ENCODE results near the gene SPRED3.
"Not testable (repeated sequence)": the region's sequence is repeated elsewhere in the genome, so short reads cannot be mapped to it uniquely, and the experiment has no call there.

Gene SPRED3

GRCh38 chr19:38404858-38405257 lies 16.4 kb downstream of the SPRED3 start:
- WGBS, 2 experiments (ENCODE audit: insufficient coverage in 2 of 2), result 80 to 98% methylated on average over 1 to 4 of the region's 6 CpGs
- no peaks in the 10 kb centered on the region for H3K9me3 ChIP-seq (ENCODE audit: control insufficient read depth, low read length)
- peaks cover 14% of the 10 kb centered on the region for H3K4me1 ChIP-seq (ENCODE audit: control insufficient read depth, insufficient read depth, low read length, poor library complexity, severe bottlenecking)
- H3K27ac ChIP-seq (ENCODE audit: low read depth, low read length, severe bottlenecking), result no peak overlapping the region
- H3K36me3 ChIP-seq (ENCODE audit: control insufficient read depth, insufficient read depth, low read length), result peaks cover 3% of the 10 kb centered on the region
- H3K4me3 ChIP-seq (ENCODE audit: extremely low read depth, insufficient read depth, low read length, poor library complexity, severe bottlenecking), result no peak overlapping the region

GRCh38 chr19:38405276-38405675 lies 16.8 kb downstream of the SPRED3 start:
- Histone ChIP-seq H3K4me3 (ENCODE audit: extremely low read depth, insufficient read depth, low read length, poor library complexity, severe bottlenecking) (no peak overlapping the region), H3K36me3 (ENCODE audit: control insufficient read depth, insufficient read depth, low read length) (peaks cover 3% of the 10 kb centered on the region), H3K9me3 (ENCODE audit: control insufficient read depth, low read length) (no peaks in the 10 kb centered on the region), H3K4me1 (ENCODE audit: control insufficient read depth, insufficient read depth, low read length, poor library complexity, severe bottlenecking) (peaks cover 10% of the 10 kb centered on the region), H3K27ac (ENCODE audit: low read depth, low read length, severe bottlenecking) (no peak overlapping the region)
- WGBS, 2 experiments (ENCODE audit: insufficient coverage in 2 of 2), result 92 to 93% methylated on average over 6 to 7 of the region's 8 CpGs

GRCh38 chr19:38409631-38410133 lies 21.2 kb downstream of the SPRED3 start:
- WGBS, 2 experiments (ENCODE audit: insufficient coverage in 2 of 2), result 91 to 96% methylated on average over 7 of the region's 7 CpGs
- H3K36me3 ChIP-seq (ENCODE audit: control insufficient read depth, insufficient read depth, low read length), result peaks cover 3% of the 10 kb centered on the region
- H3K4me3 ChIP-seq (ENCODE audit: extremely low read depth, insufficient read depth, low read length, poor library complexity, severe bottlenecking), result no peak overlapping the region
- H3K9me3 ChIP-seq (ENCODE audit: control insufficient read depth, low read length), result no peaks in the 10 kb centered on the region
- no peaks in the 10 kb centered on the region for H3K4me1 ChIP-seq (ENCODE audit: control insufficient read depth, insufficient read depth, low read length, poor library complexity, severe bottlenecking)
- no peak overlapping the region for H3K27ac ChIP-seq (ENCODE audit: low read depth, low read length, severe bottlenecking)

- H3K4me3 ChIP-seq (ENCODE audit: extremely low read depth, insufficient read depth, low read length, poor library complexity, severe bottlenecking); H3K36me3 ChIP-seq (ENCODE audit: control insufficient read depth, insufficient read depth, low read length); H3K4me1 ChIP-seq (ENCODE audit: control insufficient read depth, insufficient read depth, low read length, poor library complexity, severe bottlenecking); H3K27ac ChIP-seq (ENCODE audit: low read depth, low read length, severe bottlenecking); H3K9me3 ChIP-seq (ENCODE audit: control insufficient read depth, low read length): not testable (repeated sequence)
- 75 to 100% methylated on average over 1 to 3 of the region's 6 CpGs for WGBS, 2 experiments (ENCODE audit: insufficient coverage in 2 of 2)
These were observed 21.9 kb downstream of the SPRED3 start for GRCh38 chr19:38410407-38410806.

- Histone ChIP-seq H3K4me3 (ENCODE audit: extremely low read depth, insufficient read depth, low read length, poor library complexity, severe bottlenecking) (no peak overlapping the region), H3K4me1 (ENCODE audit: control insufficient read depth, insufficient read depth, low read length, poor library complexity, severe bottlenecking) (no peaks in the 10 kb centered on the region), H3K27ac (ENCODE audit: low read depth, low read length, severe bottlenecking) (no peak overlapping the region), H3K9me3 (ENCODE audit: control insufficient read depth, low read length) (no peaks in the 10 kb centered on the region), H3K36me3 (ENCODE audit: control insufficient read depth, insufficient read depth, low read length) (no peaks in the 10 kb centered on the region)
- WGBS, 2 experiments (ENCODE audit: insufficient coverage in 2 of 2), result 87 to 88% methylated on average over 4 to 5 of the region's 13 CpGs
These were observed 22.7 kb downstream of the SPRED3 start for GRCh38 chr19:38411041-38411712.

- H3K36me3 ChIP-seq (ENCODE audit: control insufficient read depth, insufficient read depth, low read length); H3K4me1 ChIP-seq (ENCODE audit: control insufficient read depth, insufficient read depth, low read length, poor library complexity, severe bottlenecking); H3K27ac ChIP-seq (ENCODE audit: low read depth, low read length, severe bottlenecking); H3K9me3 ChIP-seq (ENCODE audit: control insufficient read depth, low read length); H3K4me3 ChIP-seq (ENCODE audit: extremely low read depth, insufficient read depth, low read length, poor library complexity, severe bottlenecking): not testable (repeated sequence)
- WGBS, 2 experiments (ENCODE audit: insufficient coverage in 2 of 2), result 87 to 96% methylated on average over 3 to 4 of the region's 5 CpGs
These were observed 23.4 kb downstream of the SPRED3 start for GRCh38 chr19:38411898-38412297.

- 88 to 94% methylated on average over 7 to 8 of the region's 8 CpGs for WGBS, 2 experiments (ENCODE audit: insufficient coverage in 2 of 2)
- H3K36me3 ChIP-seq (ENCODE audit: control insufficient read depth, insufficient read depth, low read length), result no peaks in the 10 kb centered on the region
- H3K4me1 ChIP-seq (ENCODE audit: control insufficient read depth, insufficient read depth, low read length, poor library complexity, severe bottlenecking), result peaks cover 2% of the 10 kb centered on the region
- no peak overlapping the region for H3K4me3 ChIP-seq (ENCODE audit: extremely low read depth, insufficient read depth, low read length, poor library complexity, severe bottlenecking)
- no peak overlapping the region for H3K27ac ChIP-seq (ENCODE audit: low read depth, low read length, severe bottlenecking)
- no peaks in the 10 kb centered on the region for H3K9me3 ChIP-seq (ENCODE audit: control insufficient read depth, low read length)
These were observed 24.0 kb downstream of the SPRED3 start for GRCh38 chr19:38412491-38412890.

GRCh38 chr19:38412961-38413360 lies 24.5 kb downstream of the SPRED3 start:
- no peaks in the 10 kb centered on the region for H3K36me3 ChIP-seq (ENCODE audit: control insufficient read depth, insufficient read depth, low read length)
- H3K4me1 ChIP-seq (ENCODE audit: control insufficient read depth, insufficient read depth, low read length, poor library complexity, severe bottlenecking), result peaks cover 5% of the 10 kb centered on the region
- H3K9me3 ChIP-seq (ENCODE audit: control insufficient read depth, low read length), result no peaks in the 10 kb centered on the region
- WGBS, 2 experiments (ENCODE audit: insufficient coverage in 2 of 2), result 73 to 86% methylated on average over 5 to 8 of the region's 11 CpGs
- no peak overlapping the region for H3K27ac ChIP-seq (ENCODE audit: low read depth, low read length, severe bottlenecking)
- no peak overlapping the region for H3K4me3 ChIP-seq (ENCODE audit: extremely low read depth, insufficient read depth, low read length, poor library complexity, severe bottlenecking)

GRCh38 chr19:38413416-38413815 lies 24.9 kb downstream of the SPRED3 start:
- Histone ChIP-seq H3K36me3 (ENCODE audit: control insufficient read depth, insufficient read depth, low read length) (no peaks in the 10 kb centered on the region), H3K9me3 (ENCODE audit: control insufficient read depth, low read length) (no peaks in the 10 kb centered on the region), H3K27ac (ENCODE audit: low read depth, low read length, severe bottlenecking) (no peak overlapping the region), H3K4me1 (ENCODE audit: control insufficient read depth, insufficient read depth, low read length, poor library complexity, severe bottlenecking) (peaks cover 5% of the 10 kb centered on the region), H3K4me3 (ENCODE audit: extremely low read depth, insufficient read depth, low read length, poor library complexity, severe bottlenecking) (no peak overlapping the region)
- 93 to 100% methylated on average over 3 of the region's 6 CpGs for WGBS, 2 experiments (ENCODE audit: insufficient coverage in 2 of 2)

- no peak overlapping the region for H3K4me3 ChIP-seq (ENCODE audit: extremely low read depth, insufficient read depth, low read length, poor library complexity, severe bottlenecking)
- no peaks in the 10 kb centered on the region for H3K9me3 ChIP-seq (ENCODE audit: control insufficient read depth, low read length)
- H3K27ac ChIP-seq (ENCODE audit: low read depth, low read length, severe bottlenecking), result no peak overlapping the region
- H3K4me1 ChIP-seq (ENCODE audit: control insufficient read depth, insufficient read depth, low read length, poor library complexity, severe bottlenecking), result peaks cover 5% of the 10 kb centered on the region
- WGBS, 2 experiments (ENCODE audit: insufficient coverage in 2 of 2), result 91% methylated on average over 5 to 8 of the region's 8 CpGs
- H3K36me3 ChIP-seq (ENCODE audit: control insufficient read depth, insufficient read depth, low read length), result no peaks in the 10 kb centered on the region
These were observed 28.6 kb downstream of the SPRED3 start for GRCh38 chr19:38417146-38417543.
